ENCODE results near the gene ATP8A2. TPM values are rescaled to one million over a fixed set of nuclear protein-coding genes. Genes with fewer than 3 reads are reported as not detected.
A peak's percentile ranks its signal among the peaks of the same experiment; 100 is the strongest.

The ATP8A2 gene
- total RNA-seq, 1 donor from 2014 or later, result 1.9 TPM

DNA sequence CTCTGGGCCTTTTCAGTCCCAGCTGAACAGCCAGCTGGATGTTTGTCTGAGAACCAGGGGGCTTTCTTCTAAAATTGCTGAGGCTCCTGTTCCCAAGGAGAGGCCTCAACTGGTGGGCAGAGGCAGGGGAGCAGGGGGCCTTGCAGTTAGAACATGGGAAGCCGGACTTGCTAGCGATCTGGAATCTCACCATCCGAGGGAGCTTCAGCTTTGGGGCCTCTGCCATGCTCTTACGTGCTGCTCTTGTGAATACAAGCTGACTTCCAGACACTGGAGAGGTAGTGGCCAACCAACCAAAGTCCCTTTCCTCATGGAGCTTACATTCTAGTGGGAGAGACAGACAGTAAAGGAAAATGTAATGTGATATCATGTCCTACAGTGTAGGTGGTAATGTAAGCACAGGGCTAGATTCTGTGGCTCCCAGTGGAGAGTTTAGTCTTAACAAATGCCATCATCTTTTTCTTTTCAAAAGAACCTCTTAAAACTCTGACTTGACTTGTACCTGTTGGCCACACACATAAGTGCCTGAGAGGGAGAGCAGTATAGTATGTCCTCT, 657.9 kb downstream of the ATP8A2 start:
- peaks cover 19% of the 10 kb centered on the region for H3K4me1 Mint-ChIP-seq (ENCODE audit: low read depth)
- DNase-seq (ENCODE audit: low spot score), result no peak
- peaks cover 7% of the 10 kb centered on the region for H3K9me3 Mint-ChIP-seq (ENCODE audit: low read depth)
- H3K4me3 Mint-ChIP-seq (ENCODE audit: unreplicated experiment), result no peak overlapping the region
- peaks cover 2% of the 10 kb centered on the region for H3K36me3 Mint-ChIP-seq (ENCODE audit: low read depth)
- H3K27ac Mint-ChIP-seq (ENCODE audit: unreplicated experiment), result no peak overlapping the region
- TF ChIP-seq, protein P1, sequence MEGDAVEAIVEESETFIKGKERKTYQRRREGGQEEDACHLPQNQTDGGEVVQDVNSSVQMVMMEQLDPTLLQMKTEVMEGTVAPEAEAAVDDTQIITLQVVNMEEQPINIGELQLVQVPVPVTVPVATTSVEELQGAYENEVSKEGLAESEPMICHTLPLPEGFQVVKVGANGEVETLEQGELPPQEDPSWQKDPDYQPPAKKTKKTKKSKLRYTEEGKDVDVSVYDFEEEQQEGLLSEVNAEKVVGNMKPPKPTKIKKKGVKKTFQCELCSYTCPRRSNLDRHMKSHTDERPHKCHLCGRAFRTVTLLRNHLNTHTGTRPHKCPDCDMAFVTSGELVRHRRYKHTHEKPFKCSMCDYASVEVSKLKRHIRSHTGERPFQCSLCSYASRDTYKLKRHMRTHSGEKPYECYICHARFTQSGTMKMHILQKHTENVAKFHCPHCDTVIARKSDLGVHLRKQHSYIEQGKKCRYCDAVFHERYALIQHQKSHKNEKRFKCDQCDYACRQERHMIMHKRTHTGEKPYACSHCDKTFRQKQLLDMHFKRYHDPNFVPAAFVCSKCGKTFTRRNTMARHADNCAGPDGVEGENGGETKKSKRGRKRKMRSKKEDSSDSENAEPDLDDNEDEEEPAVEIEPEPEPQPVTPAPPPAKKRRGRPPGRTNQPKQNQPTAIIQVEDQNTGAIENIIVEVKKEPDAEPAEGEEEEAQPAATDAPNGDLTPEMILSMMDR (IDR thresholded peaks at IDR 0.05), result no peak
- H3K27me3 Mint-ChIP-seq (ENCODE audit: low read depth), result no peaks in the 10 kb centered on the region

DNA sequence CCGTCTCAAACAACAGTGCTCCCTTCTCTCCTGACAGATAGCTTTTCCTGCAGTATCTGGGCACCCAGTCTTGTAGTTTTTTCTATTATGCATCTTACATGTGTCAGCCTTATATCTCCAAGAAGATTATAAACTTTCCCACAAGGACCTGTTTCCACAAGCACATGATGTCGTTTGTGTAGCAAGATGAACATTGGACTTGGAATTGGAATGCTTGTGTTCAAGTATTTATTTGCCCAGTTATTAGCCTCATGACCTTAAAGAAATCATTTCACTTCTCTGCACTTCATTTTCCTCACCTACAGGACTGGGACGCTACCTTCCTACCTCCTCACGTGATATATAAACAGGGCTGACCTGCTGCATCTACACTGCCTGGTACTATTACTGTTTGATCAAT, 658.6 kb downstream of the ATP8A2 start:
- DNase-seq (ENCODE audit: low spot score), result no peak
- peaks cover 2% of the 10 kb centered on the region for H3K36me3 Mint-ChIP-seq (ENCODE audit: low read depth)
- TF ChIP-seq, protein P1 (IDR thresholded peaks at IDR 0.05), result no peak
- peaks cover 7% of the 10 kb centered on the region for H3K9me3 Mint-ChIP-seq (ENCODE audit: low read depth)
- no peak overlapping the region for H3K27ac Mint-ChIP-seq (ENCODE audit: unreplicated experiment)
- H3K27me3 Mint-ChIP-seq (ENCODE audit: low read depth), result no peaks in the 10 kb centered on the region
- H3K4me1 Mint-ChIP-seq (ENCODE audit: low read depth), result peaks cover 13% of the 10 kb centered on the region
- no peak overlapping the region for H3K4me3 Mint-ChIP-seq (ENCODE audit: unreplicated experiment)

- Mint-ChIP-seq H3K9me3 (ENCODE audit: low read depth) (peaks cover 10% of the 10 kb centered on the region), H3K4me1 (ENCODE audit: low read depth) (peaks cover 12% of the 10 kb centered on the region), H3K4me3 (ENCODE audit: unreplicated experiment) (no peak overlapping the region), H3K36me3 (ENCODE audit: low read depth) (peaks cover 2% of the 10 kb centered on the region), H3K27me3 (ENCODE audit: low read depth) (no peaks in the 10 kb centered on the region), H3K27ac (ENCODE audit: unreplicated experiment) (no peak overlapping the region)
- TF ChIP-seq, protein P1 (IDR thresholded peaks at IDR 0.05), result no peak
- no peak for DNase-seq (ENCODE audit: low spot score)
These were observed 662.2 kb downstream of the ATP8A2 start for GRCh38 chr13:26034018-26034417.

GRCh38 chr13:26036383-26036782, 664.6 kb downstream of the ATP8A2 start:
- Mint-ChIP-seq H3K4me3 (ENCODE audit: unreplicated experiment) (no peak overlapping the region), H3K9me3 (ENCODE audit: low read depth) (peaks cover 6% of the 10 kb centered on the region), H3K27ac (ENCODE audit: unreplicated experiment) (no peak overlapping the region), H3K4me1 (ENCODE audit: low read depth) (peaks cover 11% of the 10 kb centered on the region), H3K36me3 (ENCODE audit: low read depth) (no peaks in the 10 kb centered on the region), H3K27me3 (ENCODE audit: low read depth) (no peaks in the 10 kb centered on the region)
- TF ChIP-seq, protein P1 (IDR thresholded peaks at IDR 0.05), result no peak
- DNase-seq (ENCODE audit: low spot score), result no peak

- DNase-seq (ENCODE audit: low spot score), result no peak
- H3K9me3 Mint-ChIP-seq (ENCODE audit: low read depth), result peaks cover 3% of the 10 kb centered on the region
- no peaks in the 10 kb centered on the region for H3K27me3 Mint-ChIP-seq (ENCODE audit: low read depth)
- no peak overlapping the region for H3K4me3 Mint-ChIP-seq (ENCODE audit: unreplicated experiment)
- no peaks in the 10 kb centered on the region for H3K36me3 Mint-ChIP-seq (ENCODE audit: low read depth)
- H3K4me1 Mint-ChIP-seq (ENCODE audit: low read depth), result peaks cover 20% of the 10 kb centered on the region
- peak overlapping the region; percentile 28 for H3K27ac Mint-ChIP-seq (ENCODE audit: unreplicated experiment)
- TF ChIP-seq, protein P1 (IDR thresholded peaks at IDR 0.05), result peak; percentile 76
These were observed 665.5 kb downstream of the ATP8A2 start for GRCh38 chr13:26037302-26037701.

Data from chondrocyte (in vitro differentiated cells).